Dedifferentiated amniotic fluid mesenchymal stem cell (primary cell): ENCODE measurements around the gene VIM.
"Not testable (repeated sequence)": the region's sequence is repeated elsewhere in the genome, so short reads cannot be mapped to it uniquely, and the experiment has no call there.

ENCODE experiments used
- DNase-seq: peaks from one replicate; pipeline ENCODE4 v3.0.0-alpha.2; 2016; ENCODE audit errors: extremely low spot score

Gene VIM

GRCh38 chr10:17232276-17232960 lies 4.4 kb downstream of the VIM start:
- no peak for DNase-seq

GRCh38 chr10:17233286-17233991 lies 5.4 kb downstream of the VIM start:
- no peak for DNase-seq

- DNase-seq: no peak
These were observed 6.4 kb downstream of the VIM start for GRCh38 chr10:17234431-17234945.

GRCh38 chr10:17235136-17235535 lies 7.1 kb downstream of the VIM start:
- DNase-seq: no peak

- no peak for DNase-seq
These were observed 8.6 kb downstream of the VIM start for GRCh38 chr10:17236468-17237148.

- DNase-seq: no peak
These were observed 9.1 kb downstream of the VIM start for GRCh38 chr10:17237149-17237527.

- peak; percentile 46 for DNase-seq
These were observed 9.9 kb downstream of the VIM start for GRCh38 chr10:17237915-17238444.

GRCh38 chr10:17238445-17239291 lies 10.6 kb downstream of the VIM start:
- DNase-seq: peak; percentile 79

GRCh38 chr10:17239345-17240085 lies 11.5 kb downstream of the VIM start:
- DNase-seq: no peak

GRCh38 chr10:17240096-17240495 lies 12.1 kb downstream of the VIM start:
- DNase-seq: no peak

GRCh38 chr10:17240616-17241015 lies 12.6 kb downstream of the VIM start:
- no peak for DNase-seq

- no peak for DNase-seq
These were observed 13.7 kb downstream of the VIM start for GRCh38 chr10:17241611-17242333.

GRCh38 chr10:17244700-17245365 lies 16.8 kb downstream of the VIM start:
- DNase-seq: no peak

- DNase-seq: no peak
These were observed 19.2 kb downstream of the VIM start for GRCh38 chr10:17247210-17247609.

- DNase-seq: no peak
These were observed 20.9 kb downstream of the VIM start for GRCh38 chr10:17248964-17249363.

GRCh38 chr10:17249820-17250219 lies 21.8 kb downstream of the VIM start:
- DNase-seq: no peak

GRCh38 chr10:17250736-17251135 lies 22.7 kb downstream of the VIM start:
- DNase-seq: no peak

- DNase-seq: not testable (repeated sequence)
These were observed 26.6 kb downstream of the VIM start for GRCh38 chr10:17254543-17255050.

GRCh38 chr10:17255512-17255911 lies 27.5 kb downstream of the VIM start:
- no peak for DNase-seq
